HPDE6-E6E7 (cell line): ENCODE measurements around the gene AFF3.
"Not testable (repeated sequence)": the region's sequence is repeated elsewhere in the genome, so short reads cannot be mapped to it uniquely, and the experiment has no call there.

Source experiments
- DNase-seq: peaks from one replicate; pipeline ENCODE4 v3.0.0; 2011; ENCODE audit warnings: missing footprints; ENCODE audit errors: extremely low spot score

Gene AFF3

DNA sequence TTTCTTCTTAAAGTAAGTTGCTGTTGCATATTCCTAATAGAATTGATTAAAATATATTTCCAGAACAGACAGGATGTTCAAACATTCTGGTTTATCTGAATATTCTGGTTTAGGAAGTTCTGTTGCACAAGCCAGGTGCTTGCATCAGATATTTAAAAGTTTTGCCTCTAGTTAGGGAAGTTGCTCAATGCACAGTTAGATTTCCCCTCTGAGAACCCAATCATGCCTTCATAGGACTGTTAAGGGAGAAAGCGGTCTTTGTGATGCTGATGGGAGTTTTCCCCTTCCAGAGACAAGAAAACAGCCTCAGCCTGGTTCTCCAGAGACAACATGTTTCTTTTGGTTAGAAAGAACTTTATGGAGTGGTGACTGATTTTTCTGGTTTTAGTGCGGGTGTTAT is 587.0 kb downstream of the AFF3 start:
- DNase-seq, result no peak

DNA sequence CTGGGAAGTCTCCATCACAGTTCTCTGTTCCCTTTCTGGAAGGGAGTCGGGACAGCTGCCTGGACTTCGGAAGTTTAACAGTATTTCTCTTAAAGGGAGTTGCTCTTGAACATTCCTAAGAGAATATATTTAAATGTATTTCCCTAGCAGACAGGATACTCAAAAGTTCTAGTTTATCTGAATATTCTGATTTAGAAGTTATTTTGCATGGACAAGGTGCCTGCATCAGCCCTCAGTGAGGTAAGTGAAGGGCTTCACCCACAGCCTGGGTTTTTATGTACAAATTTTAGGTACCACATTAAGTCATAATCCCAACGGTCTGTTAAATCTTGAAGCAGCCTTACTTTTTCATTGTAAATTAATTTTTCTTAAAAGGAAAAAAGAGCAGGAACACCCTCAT is 587.5 kb downstream of the AFF3 start:
- DNase-seq, result no peak

DNA sequence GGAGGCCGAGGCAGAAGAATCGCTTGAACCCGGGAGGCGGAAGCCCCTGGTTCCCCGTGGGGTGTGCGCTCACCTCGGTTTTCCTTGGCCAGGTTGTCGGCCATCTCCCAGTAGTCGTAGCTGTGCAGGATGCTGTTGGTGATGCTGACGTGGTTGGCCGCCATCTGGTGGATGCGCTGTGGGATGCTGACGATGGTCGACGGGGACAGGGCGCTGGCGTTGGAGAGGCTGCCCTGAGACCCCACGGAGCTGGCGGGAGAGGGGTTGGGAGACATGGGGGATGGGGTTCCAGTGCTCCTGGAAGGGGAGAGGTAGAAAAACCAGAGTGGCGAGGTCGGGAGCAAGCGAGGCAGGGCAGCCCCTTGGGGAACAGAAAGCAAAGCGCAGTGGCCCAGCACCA is 588.2 kb downstream of the AFF3 start:
- DNase-seq, result no peak

DNA sequence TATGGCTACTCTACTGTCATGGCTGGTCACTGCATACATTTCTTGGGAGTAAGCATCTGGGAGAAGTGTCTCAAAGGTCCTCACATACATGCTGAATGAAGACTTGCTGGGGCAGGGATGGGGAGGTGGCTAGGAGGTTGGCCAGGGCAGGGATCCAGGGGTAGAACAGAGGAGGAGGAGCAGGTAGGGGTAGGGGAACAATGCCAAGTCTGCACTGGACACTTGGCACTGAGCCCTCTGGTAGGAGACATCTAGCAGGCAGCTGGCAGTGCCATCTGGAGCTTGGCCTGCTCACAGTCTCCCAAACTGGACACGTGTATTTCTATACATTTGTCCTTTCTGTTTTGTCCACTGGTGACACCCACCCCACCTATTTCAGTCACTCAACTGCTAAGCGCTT is 589.9 kb downstream of the AFF3 start:
- DNase-seq, result no peak

DNA sequence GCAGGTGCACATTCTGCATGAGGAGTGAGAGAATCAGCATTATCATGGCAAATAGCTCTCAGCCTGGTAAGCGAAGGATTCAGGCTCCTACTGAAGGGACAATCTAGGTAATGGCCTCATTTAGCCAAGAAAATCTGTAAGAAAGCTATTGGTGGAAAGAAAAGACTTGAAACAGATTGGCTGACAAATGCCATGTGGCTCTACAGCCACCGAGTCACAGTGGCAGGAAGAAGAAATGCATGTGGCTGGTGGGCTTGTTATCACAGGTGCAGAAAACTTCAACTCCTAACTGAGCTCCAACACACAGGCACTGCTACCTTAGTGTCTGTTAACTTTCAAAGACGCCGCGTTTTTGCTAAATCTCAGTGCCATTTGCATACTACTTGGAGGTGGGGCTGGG is 592.0 kb downstream of the AFF3 start:
- DNase-seq, result no peak

DNA sequence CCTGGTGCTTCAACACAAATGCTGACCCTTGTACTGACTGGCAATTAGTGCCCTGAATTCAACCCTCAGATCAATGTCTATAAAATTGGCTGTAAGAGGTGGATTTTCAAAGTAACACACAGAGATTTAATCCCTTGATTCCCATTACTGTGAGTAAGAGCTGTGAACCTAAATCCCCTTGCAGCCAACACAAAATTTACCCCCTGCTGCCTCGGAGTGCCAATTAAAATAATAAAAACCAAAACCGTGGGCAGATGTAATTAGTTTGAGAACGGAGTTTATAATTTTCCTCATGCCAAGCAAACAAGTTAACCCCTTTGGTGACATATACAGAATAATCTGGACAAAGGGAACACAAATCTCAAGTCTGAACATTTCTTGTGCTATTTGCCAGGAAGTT is 596.8 kb downstream of the AFF3 start:
- no peak for DNase-seq

DNA sequence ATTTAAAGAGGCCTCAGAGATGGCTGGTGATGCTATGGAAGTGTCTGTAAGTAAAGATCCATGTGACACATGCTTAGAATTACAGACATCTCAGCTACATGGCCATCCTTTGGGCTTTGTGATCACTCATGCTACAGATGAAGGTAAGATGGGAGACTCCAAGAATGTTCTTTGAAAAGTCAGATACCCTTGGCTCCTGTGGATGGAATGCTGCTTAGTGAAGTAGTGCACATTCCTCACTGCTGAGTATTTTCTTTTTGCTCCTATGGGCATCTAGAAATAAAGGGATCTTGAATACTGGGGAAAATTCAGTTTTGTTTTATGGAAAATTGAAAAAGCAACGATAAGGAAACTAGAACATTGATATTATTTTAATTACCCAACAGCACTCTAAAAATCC is 597.3 kb downstream of the AFF3 start:
- DNase-seq, result no peak

DNA sequence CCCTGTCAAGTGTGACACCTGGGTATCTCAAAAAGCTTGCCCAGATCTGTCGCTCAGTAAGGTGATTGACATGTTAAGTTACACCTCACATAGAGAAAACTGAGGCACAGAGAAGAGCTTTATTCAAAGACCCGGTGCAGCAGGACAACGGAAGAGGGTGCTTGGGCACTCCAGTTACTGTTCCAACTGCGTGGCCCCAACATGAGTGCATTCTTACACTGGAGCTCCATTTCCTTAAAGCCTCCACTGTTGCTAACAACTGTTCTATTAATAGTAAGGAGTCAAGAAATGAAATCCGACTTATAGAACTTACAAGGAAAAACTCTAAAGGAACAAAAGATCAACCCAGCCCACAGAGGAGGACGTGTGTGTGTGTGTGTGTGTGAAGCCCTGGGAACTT is 597.8 kb downstream of the AFF3 start:
- no peak for DNase-seq

DNA sequence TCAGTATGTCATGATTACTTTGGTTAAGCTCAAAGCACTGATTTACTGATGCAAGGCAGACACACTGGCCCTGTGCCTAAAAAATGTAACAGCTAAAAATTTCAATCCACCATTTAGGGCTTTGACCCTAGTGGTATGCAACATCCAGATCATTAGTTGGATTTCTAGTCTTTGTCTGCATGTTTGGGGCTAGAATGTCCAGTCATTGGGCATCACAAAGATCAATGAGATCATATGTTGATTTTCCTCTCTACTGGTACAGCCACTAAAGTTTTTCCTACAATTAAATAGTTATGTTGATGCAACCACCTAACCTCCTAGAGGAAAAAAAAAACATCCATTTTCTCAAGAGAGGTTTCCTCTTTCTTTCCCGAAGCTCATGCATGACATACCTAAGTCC is 599.1 kb downstream of the AFF3 start:
- no peak for DNase-seq

DNA sequence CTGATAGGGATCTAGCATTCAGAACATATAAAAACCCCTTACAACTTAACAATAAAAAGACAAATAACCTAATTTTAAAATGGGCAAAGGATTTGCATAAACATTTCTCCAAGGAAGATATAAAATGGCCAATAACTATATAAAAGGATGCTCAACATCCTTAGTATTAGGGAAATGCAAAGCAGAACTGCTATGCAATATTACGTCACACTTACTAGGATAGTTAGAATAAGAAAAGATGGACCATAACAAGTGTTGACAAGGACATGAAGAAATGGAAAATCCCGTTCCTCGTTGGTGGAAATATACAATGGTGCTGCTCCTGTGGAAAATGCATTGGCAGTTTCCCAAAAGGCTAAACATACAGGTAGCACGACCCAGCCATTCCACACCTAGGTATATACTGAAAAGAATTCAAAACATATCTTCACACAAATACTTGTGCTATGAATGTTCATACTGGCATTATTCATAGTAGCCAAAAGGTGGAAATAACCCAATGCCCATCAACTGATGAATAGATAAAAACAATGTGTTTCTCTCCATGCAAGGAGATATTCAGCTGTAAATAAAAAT is 604.4 kb downstream of the AFF3 start:
- no peak for DNase-seq

DNA sequence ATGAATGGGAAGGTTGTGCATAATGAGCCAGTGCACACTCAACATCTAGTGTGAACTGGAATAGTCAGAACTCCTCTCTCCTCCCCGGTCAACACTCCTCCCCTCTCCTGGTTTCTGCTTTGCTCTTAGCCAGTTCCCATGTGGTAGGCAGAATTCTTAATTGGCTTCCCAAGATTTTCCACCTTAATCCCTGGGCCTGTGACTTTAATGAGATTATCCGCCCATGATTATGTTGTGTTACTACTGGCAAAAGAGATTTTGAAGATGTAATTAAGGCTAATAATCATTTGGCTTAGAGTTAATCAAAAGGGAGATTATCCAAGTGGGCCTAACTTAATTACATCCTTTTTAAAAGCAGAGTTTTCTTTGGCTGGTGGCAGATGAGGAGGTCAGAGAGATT is 618.3 kb downstream of the AFF3 start:
- no peak for DNase-seq

DNA sequence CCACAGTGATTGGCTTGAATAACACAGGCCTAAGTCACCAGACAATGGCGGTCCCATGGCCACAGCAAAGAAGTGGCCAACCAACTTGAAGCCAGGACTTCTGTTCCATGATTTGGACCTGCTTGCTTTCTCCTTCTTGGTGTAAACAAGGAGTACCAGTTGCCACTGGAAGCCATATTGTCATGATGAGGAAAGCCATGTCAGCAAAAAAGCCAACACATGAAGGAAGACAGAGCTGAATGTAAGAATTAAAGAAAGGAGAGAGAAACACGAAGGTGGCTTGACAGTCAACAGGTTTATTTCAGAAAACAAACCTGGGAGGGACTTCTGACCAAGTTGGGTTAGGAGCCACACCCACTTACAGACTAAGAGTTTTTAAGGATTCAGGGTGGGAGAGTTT is 620.2 kb downstream of the AFF3 start:
- no peak for DNase-seq

DNA sequence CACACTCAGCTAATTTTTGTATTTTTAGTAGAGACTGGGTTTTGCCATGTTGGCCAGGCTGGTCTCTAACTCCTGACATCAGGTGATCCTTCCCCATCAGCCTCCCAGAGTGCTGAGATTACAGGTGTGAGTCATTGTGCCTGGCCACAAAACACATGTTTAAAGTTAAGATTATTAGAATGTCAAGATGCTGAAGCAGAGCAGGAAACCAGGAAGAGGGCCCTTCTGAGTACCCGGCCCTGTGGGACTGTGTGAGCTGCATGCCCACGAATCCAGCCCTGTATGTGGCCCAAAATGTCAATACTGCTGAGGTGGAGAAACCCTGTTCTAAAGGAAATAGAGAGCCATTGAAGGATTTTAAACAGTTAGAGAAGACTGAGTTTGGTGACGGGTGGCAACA is 621.6 kb downstream of the AFF3 start:
- DNase-seq, result no peak

DNA sequence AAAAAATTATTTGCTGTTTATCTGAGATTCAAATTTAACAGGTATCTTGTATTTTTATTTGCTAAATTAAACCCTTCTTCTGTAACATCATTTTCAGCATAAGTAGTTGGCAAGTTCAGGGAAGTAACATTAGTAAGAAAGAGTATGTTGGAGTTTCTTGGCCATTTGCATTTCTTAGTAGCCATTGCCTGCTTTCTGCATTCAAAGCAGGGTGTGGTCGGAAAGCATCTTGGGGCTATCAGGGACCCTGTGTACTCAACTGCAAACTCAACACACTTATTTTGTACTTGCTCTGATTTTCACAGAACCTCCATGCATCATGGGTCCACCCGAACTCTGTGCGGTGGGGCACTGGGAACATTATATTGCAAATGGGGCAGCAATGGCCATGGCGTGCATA is 622.2 kb downstream of the AFF3 start:
- no peak for DNase-seq

DNA sequence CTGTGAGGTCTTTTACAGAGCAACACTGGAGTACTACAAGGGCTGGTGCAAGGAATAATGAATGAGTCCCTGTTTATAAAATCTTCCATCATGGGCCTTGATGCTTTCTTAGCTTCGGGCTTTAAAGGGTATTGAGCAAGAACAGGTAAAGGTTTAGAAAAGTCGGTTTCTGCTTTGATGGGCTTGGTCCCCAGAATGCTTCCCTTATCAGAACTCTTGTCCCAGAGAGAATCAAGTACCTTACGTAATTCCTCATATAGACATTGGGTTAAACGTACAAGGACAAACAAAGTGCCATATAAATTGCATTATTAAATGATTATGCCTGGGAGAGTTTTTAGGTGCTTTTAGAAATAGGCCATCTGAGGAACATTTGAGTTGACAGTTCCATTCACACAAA is 628.0 kb downstream of the AFF3 start:
- DNase-seq, result no peak

DNA sequence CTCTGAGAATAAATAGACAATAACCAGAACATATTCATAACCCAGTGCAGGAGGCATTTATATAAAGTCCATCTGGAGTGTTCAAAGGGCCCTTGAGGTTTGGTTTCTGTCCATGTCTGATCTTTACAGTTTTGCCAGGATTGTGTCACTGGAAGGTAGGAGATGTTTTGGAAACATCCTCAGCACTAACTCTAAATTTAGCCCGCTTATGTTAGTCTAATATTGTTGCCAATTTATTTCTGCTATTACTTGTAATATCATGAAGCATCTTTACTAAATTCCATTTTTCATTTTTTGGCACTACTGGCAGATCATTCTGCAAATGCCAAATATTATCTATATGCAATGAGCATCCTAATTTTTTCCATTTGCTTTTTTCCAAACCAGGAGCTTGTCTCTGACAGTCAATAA is 630.2 kb downstream of the AFF3 start:
- DNase-seq, result no peak

DNA sequence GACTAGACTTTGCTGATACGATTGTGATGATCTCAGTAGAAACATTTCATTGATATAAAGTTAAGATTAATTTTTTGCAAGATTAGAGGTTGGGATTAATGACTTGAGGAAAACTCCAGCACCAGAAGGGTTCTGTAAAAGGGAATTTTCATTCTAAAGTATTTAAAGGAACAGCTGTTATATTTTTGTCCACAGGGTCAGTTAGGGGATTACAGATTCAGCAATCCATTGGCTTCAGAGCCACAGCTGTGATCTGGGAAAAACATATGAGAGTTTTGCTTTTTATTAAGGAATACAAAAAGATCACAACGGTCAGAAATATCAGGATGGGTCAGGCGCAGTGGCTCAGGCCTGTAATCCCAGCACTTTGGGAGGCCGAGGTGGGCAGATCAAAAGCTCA is 633.0 kb downstream of the AFF3 start:
- DNase-seq, result no peak

DNA sequence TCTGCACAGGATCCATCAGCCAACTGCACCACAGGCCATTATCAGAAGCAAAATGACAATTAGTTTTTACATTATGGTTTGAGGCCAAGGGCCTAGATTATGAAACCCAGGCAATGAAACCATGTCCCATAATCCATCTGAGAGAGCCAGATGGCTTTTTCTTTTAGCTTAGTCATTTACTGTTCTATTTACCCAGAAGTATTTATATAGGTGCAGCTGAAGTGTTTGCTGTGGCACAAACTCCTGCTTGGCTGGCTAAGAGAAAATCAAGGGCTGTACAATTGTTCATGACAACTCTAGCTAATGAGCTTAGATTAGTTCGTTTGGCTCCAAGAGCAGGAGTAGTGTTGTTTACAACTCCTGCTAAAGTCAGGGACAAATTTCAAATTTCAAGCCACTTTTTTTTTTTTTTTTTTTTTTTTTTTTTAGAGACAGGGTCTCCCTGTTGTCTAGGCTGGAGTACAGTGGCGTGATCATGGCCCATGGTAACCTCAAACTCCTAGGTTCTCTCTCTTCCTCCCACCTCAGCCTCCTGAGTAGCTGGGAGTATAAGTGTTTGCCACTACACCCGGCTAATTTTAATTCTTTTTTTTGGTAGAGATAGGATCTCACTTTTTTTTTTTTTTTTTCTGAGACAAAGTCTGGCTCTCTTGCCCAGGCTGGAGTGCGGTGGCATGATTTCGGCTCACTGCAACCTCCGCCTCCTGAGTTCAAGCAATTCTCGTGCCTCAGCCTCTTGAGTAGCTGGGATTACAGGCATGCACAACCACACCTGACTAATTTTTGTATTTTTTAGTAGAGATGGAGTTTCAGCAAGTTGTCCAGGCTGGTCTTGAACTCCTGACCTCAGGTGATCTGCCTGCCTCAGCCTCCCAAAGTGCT is 634.2 kb downstream of the AFF3 start:
- no peak for DNase-seq

DNA sequence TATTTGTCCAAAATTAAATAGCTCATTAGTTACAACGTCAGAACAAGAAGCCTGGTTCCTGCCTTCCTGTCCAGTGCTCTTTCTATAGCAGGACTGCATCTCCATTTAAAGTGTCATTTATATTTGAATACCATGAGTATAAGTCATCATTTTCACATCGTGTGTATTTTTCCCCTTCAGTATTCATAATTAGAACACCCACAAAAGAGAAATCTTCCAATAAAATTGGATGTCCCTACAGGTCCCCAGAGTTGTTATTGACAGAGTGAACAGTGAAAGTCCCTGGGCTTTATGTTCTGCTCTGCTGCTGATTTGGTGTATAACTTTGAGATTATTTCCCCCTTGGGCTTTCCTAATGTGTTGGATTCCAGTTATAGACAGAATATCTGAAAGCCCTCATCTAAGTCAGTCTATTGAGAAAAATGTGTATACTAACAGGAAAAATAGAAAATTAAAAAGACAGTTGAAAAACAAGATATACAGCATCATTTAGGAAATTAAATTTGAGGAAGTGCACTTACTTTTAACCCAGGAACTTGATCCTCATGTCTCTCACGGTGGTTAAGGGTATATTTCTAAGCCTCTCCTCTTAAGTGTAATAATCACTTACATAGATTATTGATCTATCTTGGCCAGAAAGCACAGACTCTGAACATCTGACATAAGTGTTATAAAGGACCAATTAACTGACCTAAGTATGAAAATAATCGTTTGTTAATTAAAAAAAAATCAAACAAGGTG is 637.4 kb downstream of the AFF3 start:
- DNase-seq, result no peak

DNA sequence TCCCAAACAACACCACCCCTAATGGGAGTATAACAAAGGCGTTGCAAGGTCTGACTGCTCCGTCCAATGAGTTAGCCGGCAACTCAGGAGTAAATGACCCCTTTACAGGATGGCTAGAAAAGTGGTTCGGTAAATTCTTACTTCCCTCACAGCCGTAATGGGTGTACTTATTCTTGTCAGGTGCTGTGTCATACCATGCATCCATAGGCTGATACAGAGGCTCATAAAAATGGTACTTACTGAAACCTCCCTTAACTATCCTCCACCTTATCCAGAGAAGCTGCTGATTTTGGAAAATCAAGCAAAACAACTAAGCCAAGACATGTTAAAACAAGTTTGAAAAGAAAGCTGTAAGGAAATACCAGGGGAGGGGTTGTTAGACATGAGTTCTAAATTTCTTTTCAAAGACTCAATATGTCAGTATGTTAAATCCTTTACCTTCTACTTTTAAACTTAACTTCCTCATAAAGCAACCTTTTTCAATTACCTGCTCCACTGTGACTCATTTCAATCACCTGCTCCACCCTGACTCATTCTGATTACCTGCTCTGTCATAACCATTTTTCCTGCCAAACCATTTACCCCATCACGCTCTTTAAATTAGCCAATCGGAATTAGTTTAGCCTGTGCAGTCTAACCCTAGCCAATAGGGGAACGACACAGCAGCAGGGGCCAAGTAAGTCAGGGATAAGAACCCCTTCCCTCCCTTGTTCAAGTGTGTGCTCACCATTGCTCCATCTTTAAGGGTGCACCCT is 638.6 kb downstream of the AFF3 start:
- not testable (repeated sequence) for DNase-seq

DNA sequence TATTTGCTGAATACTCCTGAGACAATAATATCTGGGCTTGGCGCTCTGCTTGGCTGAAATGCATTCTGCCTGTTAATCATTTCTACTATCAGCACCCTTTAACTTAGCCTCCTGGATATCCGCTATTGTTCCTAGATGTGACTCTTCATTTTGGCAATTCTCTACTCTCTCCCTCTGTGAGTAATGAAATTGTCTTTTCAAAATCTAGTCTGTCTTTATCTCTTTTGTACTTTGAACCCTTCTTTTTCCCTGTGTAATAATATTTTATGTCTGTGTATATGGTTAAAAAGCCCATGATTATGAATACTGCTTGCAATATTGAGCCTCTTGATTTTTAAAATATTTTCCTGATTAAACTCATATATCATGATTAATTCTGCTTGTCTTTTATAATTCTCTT is 646.4 kb downstream of the AFF3 start:
- DNase-seq, result no peak
